SHP77 (cell line): ENCODE data around the gene RHOH.

ENCODE experiments used
- DNase-seq, 2 experiments: peaks; one replicate each; lab custom pipeline; 2025; lab: John Stamatoyannopoulos, UW

RHOH gene

DNA sequence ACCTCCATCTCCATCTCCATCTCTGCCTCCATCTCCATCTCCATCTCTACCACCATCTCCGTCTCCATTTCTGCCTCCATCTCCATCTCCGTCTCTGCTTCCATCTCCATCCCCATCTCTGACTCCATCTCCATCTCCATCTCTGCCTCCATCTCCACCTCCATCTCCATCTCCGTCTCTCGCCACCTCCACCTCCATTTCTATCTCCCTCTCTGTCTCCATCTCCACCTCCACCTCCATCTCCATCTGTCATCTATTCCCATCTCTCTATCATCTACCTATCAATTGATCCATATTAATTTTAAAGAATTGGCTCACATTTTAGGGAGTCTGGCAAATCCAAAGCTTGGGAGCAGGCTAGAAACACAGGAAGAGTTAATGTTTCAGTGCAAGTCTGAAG lies 98.7 kb downstream of the RHOH start:
- no peak for DNase-seq
